ENCODE results near the gene PIK3C3.
A peak's percentile ranks its signal among the peaks of the same experiment; 100 is the strongest.

PIK3C3 gene

GRCh38 chr18:42030586-42031182 lies 75.7 kb downstream of the PIK3C3 start:
- no peak overlapping the region for H3K4me3 ChIP-seq (ENCODE audit: low read depth, low read length)
- peak; percentile 24 for DNase-seq
- no peaks in the 10 kb centered on the region for H3K9me3 ChIP-seq
- TF ChIP-seq, protein P1, sequence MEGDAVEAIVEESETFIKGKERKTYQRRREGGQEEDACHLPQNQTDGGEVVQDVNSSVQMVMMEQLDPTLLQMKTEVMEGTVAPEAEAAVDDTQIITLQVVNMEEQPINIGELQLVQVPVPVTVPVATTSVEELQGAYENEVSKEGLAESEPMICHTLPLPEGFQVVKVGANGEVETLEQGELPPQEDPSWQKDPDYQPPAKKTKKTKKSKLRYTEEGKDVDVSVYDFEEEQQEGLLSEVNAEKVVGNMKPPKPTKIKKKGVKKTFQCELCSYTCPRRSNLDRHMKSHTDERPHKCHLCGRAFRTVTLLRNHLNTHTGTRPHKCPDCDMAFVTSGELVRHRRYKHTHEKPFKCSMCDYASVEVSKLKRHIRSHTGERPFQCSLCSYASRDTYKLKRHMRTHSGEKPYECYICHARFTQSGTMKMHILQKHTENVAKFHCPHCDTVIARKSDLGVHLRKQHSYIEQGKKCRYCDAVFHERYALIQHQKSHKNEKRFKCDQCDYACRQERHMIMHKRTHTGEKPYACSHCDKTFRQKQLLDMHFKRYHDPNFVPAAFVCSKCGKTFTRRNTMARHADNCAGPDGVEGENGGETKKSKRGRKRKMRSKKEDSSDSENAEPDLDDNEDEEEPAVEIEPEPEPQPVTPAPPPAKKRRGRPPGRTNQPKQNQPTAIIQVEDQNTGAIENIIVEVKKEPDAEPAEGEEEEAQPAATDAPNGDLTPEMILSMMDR (IDR thresholded peaks at IDR 0.05; ENCODE audit: low read depth, low read length), result peak; percentile 66
- no peaks in the 10 kb centered on the region for H3K36me3 ChIP-seq
- H3K4me1 ChIP-seq, result no peaks in the 10 kb centered on the region
- H3K27me3 ChIP-seq, result no peaks in the 10 kb centered on the region

- H3K4me3 ChIP-seq (ENCODE audit: low read depth, low read length), result no peak overlapping the region
- DNase-seq, result no peak
- no peaks in the 10 kb centered on the region for H3K9me3 ChIP-seq
- no peaks in the 10 kb centered on the region for H3K27me3 ChIP-seq
- H3K36me3 ChIP-seq, result no peaks in the 10 kb centered on the region
- TF ChIP-seq, protein P1 (IDR thresholded peaks at IDR 0.05; ENCODE audit: low read depth, low read length), result no peak
- H3K4me1 ChIP-seq, result no peaks in the 10 kb centered on the region
These were observed 77.4 kb downstream of the PIK3C3 start for GRCh38 chr18:42032447-42032846.

DNA sequence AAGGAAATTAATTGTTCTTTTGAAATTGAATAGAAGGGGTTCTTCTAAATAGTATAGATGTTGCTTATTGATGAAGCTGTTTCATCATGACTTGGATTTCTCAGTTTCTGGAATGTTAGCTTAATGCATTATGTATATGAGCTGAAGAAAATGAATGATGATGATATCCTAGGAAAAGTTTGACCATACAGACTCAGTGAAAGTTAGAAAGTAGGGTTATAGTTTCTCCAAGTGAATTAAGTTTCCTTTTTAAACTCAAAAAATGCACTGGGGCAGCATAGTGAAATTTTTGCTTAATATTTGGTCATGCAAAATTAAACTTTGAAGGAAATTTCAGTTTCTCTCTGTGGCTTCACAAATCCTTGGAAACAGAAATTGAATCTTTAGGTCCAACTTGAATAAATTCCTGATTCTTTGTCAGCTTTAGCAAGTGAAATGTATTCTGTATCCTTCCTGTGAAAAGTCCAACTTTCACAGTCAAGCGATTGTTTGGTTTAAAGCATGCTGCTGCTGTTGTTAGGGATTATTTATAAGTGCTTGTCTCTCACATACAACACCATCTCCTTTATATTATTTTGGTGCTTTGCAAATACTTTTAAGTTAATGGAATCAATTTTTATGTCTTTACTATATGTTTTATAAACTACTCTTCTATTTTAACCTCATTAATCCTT lies 78.2 kb downstream of the PIK3C3 start:
- no peaks in the 10 kb centered on the region for H3K36me3 ChIP-seq
- TF ChIP-seq, protein P1 (IDR thresholded peaks at IDR 0.05; ENCODE audit: low read depth, low read length), result no peak

DNA sequence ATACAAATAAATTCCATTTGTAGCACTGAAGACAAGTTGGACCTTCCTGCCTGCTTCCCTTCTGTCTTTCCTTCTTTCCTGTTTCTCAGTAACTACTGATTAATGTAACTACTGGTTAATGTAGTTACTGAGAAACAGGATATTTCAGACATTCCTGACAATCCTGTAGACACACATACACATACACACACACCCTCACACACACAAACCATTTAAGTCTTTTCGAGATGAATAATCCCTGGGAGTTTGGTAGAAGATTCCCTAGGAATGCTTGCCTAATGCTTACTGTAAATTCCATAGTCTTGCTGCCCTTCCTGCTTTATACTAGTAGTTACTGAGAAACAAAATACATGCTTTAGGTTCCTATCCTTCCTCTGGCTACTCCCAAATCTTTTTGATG lies 83.9 kb downstream of the PIK3C3 start:
- DNase-seq, result no peak
- H3K9me3 ChIP-seq, result no peaks in the 10 kb centered on the region
- no peaks in the 10 kb centered on the region for H3K36me3 ChIP-seq
- H3K4me1 ChIP-seq, result no peaks in the 10 kb centered on the region
- no peak overlapping the region for H3K4me3 ChIP-seq (ENCODE audit: low read depth, low read length)
- H3K27me3 ChIP-seq, result no peaks in the 10 kb centered on the region
- TF ChIP-seq, protein P1 (IDR thresholded peaks at IDR 0.05; ENCODE audit: low read depth, low read length), result no peak

More for the DNA sequence above, 78.2 kb downstream of the PIK3C3 start:
- DNase-seq, result no peak
- no peak overlapping the region for H3K4me3 ChIP-seq (ENCODE audit: low read depth, low read length)
- H3K9me3 ChIP-seq, result no peaks in the 10 kb centered on the region
- H3K4me1 ChIP-seq, result no peaks in the 10 kb centered on the region
- H3K27me3 ChIP-seq, result no peaks in the 10 kb centered on the region

DNA sequence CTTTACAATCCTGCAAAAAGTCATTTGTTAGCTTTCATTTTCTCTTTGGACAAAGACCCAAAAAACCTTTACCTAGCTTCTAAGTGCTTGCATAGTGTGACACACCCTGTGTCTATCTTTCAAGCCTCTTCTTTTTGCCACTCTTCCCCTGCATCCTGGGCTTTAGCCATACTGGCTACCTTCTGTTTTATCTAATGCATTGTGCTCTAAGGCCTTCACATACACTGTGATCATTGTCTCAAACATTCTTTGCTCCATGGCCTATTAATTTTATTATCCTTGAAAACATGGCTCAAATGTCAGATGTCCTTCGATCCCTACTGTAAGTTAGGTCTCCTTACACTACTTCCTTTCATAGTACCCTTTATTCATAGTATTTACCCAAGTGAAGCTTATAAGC lies 84.4 kb downstream of the PIK3C3 start:
- no peak for DNase-seq
- H3K4me1 ChIP-seq, result no peaks in the 10 kb centered on the region
- H3K36me3 ChIP-seq, result no peaks in the 10 kb centered on the region

DNA sequence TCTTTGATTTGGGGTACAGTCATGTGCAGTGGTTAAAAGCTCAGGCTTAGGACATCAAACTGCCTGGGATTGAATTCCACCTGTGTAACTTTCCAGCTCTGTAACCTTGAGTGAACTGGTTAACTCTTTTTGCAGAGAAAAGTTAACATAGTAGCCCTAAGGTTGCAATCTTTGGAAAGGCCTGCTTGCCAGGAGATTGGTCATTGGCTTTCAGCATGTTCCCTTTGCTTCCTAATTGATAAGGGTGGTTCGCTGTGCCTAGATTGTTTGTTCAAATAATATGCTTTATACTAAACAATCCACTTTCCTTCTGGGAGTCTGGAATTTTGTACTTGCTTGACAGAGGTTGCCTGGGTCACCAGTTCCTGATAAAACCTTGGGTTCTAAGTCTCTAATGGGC lies 86.8 kb downstream of the PIK3C3 start:
- Histone ChIP-seq H3K9me3 (no peaks in the 10 kb centered on the region), H3K36me3 (no peaks in the 10 kb centered on the region)

More for the DNA sequence above, 84.4 kb downstream of the PIK3C3 start:
- TF ChIP-seq, protein P1 (IDR thresholded peaks at IDR 0.05; ENCODE audit: low read depth, low read length), result no peak
- Histone ChIP-seq H3K27me3 (no peaks in the 10 kb centered on the region), H3K9me3 (no peaks in the 10 kb centered on the region), H3K4me3 (ENCODE audit: low read depth, low read length) (no peak overlapping the region)

More for the DNA sequence above, 86.8 kb downstream of the PIK3C3 start:
- TF ChIP-seq, protein P1 (IDR thresholded peaks at IDR 0.05; ENCODE audit: low read depth, low read length), result no peak
- Histone ChIP-seq H3K4me3 (ENCODE audit: low read depth, low read length) (no peak overlapping the region), H3K27me3 (no peaks in the 10 kb centered on the region), H3K4me1 (no peaks in the 10 kb centered on the region)
- no peak for DNase-seq

Data from BE2C (cell line).